Ovary (tissue), 9 donors: ENCODE data around the gene BACH2. TPM values are rescaled to one million over a fixed set of nuclear protein-coding genes. Genes with fewer than 3 reads are reported as not detected.

ENCODE experiments used
- DNase-seq, 5 donors: peaks; one replicate each; pipeline ENCODE4 v3.0.0-alpha.2; 2019 to 2020
- H3K27ac ChIP-seq, 2 donors: fragments of 200-600 bp; one replicate each; pipeline versions ENCODE4 v1.5.1 to v1.8.0; 2019 to 2022
- H3K27me3 ChIP-seq: fragments of 200-600 bp; one replicate; pipeline ENCODE4 v1.8.0; 2022
- H3K36me3 ChIP-seq: fragments of 200-600 bp; sonication (generic); one replicate; pipeline ENCODE4 v1.5.1; 2019
- H3K4me1 ChIP-seq: one replicate; pipeline ENCODE4 v1.8.1; 2013; ENCODE audit warnings: mild to moderate bottlenecking, moderate library complexity; ENCODE audit not compliant: insufficient read depth
- H3K4me3 ChIP-seq: fragments of 200-600 bp; sonication (generic); one replicate; pipeline ENCODE4 v1.5.1; 2017
- H3K9me3 ChIP-seq, 2 donors: fragments of 200-600 bp in 1 of 2; sonication (generic) in 1 of 2; one replicate each; pipeline versions ENCODE4 v1.5.1 to v1.8.1; 2013 to 2019; ENCODE audit warnings: mild to moderate bottlenecking in 1 of 2, moderate library complexity in 1 of 2
- EP300 ChIP-seq: sonication (generic); formaldehyde crosslinking; IDR thresholded peaks from one replicate; pipeline ENCODE4 v1.6.1; 2017; ENCODE audit warnings: antibody characterized with exemption
- POLR2A ChIP-seq: fragments of 450-650 bp; IDR thresholded peaks from one replicate; pipeline ENCODE4 v1.6.1; 2017; ENCODE audit warnings: antibody characterized with exemption, mild to moderate bottlenecking, moderate library complexity
- WGBS, 3 donors: extraction: QIAGEN DNeasy Blood & Tissue Kit in 1 of 3; methylation state at CpG; one replicate each; pipeline versions ENCODE4 v1.1.5 to v1.1.7; 2013 to 2017; 5-methylcytosine and 5-hydroxymethylcytosine counted together
- intact Hi-C, 4 donors: fragments of 100-400 bp; cut with DNase I; formaldehyde crosslinking; loops; one replicate each; pipeline versions ENCODE4 v1.11.0 to v1.15.1; 2022 to 2023
- polyA plus RNA-seq, 2 donors: library from polyadenylated mRNA; stranded (reverse); fragments of 200-250 nt in 1 of 2; fragments of 350-450 nt in 1 of 2; fragmentation: Illumina TruSeq in 1 of 2; extraction: RNeasy Lipid Tissue Mini Kit (QIAGEN cat#74804) in 1 of 2; gene quantifications; one replicate each; pipeline ENCODE4 v1.2.3, GENCODE V29; 2013 to 2014
- total RNA-seq, 7 donors: library from RNA; depleted of rRNA in 2 of 7; stranded (reverse); fragments of >200 nt in 2 of 7; fragmentation: NEBNext Ultra II Directional in 3 of 7; extraction: Animal tissue kit (Norgen Biotek cat#: 25700) in 3 of 7; gene quantifications; one replicate each; pipeline versions ENCODE4 v1.1.0 to v1.2.4, GENCODE V29; 2016 to 2023
- TF ChIP-seq, protein P1 (sequence below), 3 donors: fragments of 450-650 bp in 2 of 3; fragments of 200-600 bp in 1 of 3; IDR thresholded peaks; one replicate each; pipeline versions ENCODE4 v1.5.1 to v1.8.0; 2016 to 2022; ENCODE audit warnings: antibody characterized with exemption in 3 of 3, mild to moderate bottlenecking in 1 of 3
- donor health status: DM: no; HTN: no; CAD: no; lungs with moderate emphysema.
- donor health status: DM: no; HTN: no; CAD: no.
- donor health status: Bipolar disorder and iron deficiency.
- donor health status: DM: yes; HTN: yes; CAD: no.
- donor health status: DM: no; HTN: no; CAD: no.
- donor health status: DM: yes; HTN: yes; CAD: no.

Gene BACH2
- total and polyA plus RNA-seq, 9 donors, result 2.6 to 19.2 (median 10.5) TPM

DNA sequence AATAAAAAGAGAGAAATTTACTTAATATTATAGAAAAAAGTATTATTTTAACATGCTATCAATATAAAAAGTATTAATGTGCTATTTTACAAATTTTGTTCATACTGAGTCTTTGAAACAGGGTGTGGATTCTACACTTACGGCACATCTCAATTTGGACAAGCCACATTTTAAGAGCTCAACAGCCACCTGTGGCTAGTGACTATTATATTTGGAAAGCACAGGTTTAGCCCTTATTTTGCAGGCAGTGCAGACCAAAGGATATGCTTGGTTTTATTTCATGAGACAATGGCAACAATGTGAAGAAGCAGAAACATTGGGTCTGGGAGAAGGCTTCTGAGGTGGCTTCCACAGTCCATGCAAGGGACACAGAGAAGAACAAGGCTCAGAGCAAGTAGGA lies 74.6 kb downstream of the BACH2 start:
- Histone ChIP-seq H3K36me3 (no peaks in the 10 kb centered on the region), H3K27me3 (no peaks in the 10 kb centered on the region), H3K9me3 (no peaks in the 10 kb centered on the region), H3K27ac (no peak overlapping the region), H3K4me3 (no peak overlapping the region), H3K4me1 (peaks cover 8% of the 10 kb centered on the region)
- intact Hi-C loops, result loop anchor here in 1 of 4 donors (10.0 kb wide), 1 partner anchor 63 kb away; no protein-coding TSS in a partner anchor
- WGBS, 3 donors, result 99 to 100% (median 100%) methylated on average over 1 of the region's 1 CpG
- TF ChIP-seq, protein P1, sequence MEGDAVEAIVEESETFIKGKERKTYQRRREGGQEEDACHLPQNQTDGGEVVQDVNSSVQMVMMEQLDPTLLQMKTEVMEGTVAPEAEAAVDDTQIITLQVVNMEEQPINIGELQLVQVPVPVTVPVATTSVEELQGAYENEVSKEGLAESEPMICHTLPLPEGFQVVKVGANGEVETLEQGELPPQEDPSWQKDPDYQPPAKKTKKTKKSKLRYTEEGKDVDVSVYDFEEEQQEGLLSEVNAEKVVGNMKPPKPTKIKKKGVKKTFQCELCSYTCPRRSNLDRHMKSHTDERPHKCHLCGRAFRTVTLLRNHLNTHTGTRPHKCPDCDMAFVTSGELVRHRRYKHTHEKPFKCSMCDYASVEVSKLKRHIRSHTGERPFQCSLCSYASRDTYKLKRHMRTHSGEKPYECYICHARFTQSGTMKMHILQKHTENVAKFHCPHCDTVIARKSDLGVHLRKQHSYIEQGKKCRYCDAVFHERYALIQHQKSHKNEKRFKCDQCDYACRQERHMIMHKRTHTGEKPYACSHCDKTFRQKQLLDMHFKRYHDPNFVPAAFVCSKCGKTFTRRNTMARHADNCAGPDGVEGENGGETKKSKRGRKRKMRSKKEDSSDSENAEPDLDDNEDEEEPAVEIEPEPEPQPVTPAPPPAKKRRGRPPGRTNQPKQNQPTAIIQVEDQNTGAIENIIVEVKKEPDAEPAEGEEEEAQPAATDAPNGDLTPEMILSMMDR (IDR thresholded peaks at IDR 0.05), result no peak
- TF ChIP-seq EP300, result no peak
- no peak for DNase-seq

DNA sequence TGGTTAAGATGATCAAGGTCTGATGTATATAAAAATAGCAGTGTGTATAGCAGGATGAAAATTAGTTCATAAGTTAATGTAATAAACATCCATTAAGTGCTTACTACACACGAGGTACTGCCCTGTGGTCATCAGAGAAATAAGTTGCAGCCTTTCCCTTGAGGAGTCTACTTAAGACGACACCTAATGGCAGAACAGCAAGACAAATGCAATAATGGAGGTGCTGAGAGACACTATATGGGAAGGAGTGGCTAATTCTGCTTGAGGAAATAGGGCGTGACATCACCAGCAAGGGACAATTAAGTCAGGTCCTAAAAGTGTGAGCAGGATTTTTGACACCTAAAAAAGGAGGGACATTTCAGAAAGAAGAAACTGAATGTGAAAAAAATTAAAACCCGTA lies 75.2 kb downstream of the BACH2 start:
- H3K4me1 ChIP-seq, result peaks cover 12% of the 10 kb centered on the region
- H3K4me3 ChIP-seq, result no peak overlapping the region
- TF ChIP-seq POLR2A, result no peak
- TF ChIP-seq, protein P1 (IDR thresholded peaks at IDR 0.05), result no peak
- TF ChIP-seq EP300, result no peak
- no peak for DNase-seq
- intact Hi-C loops, result loop anchor here in 1 of 4 donors (10.0 kb wide), 1 partner anchor 63 kb away; no protein-coding TSS in a partner anchor
- no peaks in the 10 kb centered on the region for H3K36me3 ChIP-seq
- no peaks in the 10 kb centered on the region for H3K27me3 ChIP-seq
- no peaks in the 10 kb centered on the region for H3K9me3 ChIP-seq
- WGBS, 3 donors, result 95 to 98% (median 95%) methylated on average over 4 of the region's 4 CpGs
- H3K27ac ChIP-seq, result no peak overlapping the region

DNA sequence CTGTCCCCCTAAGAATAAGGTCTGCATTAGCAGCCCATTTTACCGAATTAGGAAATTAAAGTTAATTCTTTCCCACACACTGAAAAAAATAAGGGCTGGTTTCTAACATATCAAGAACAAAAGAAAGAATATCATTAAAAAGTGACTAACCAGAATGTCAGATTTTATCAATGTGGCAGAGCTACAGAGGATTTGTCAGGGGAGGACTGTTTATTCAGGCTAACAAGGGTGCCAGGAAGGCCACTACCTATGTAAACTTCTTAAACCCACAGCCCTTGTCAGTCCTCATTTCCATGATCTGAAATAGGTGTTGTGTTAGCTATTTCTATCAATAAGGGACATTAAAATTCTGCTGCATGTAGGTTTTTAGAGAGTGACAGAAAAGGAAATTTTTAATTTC lies 76.4 kb downstream of the BACH2 start:
- intact Hi-C loops, result loop anchor here in 1 of 4 donors (10.0 kb wide), 1 partner anchor 65 kb away; no protein-coding TSS in a partner anchor
- 79 to 89% (median 86%) methylated on average over 1 of the region's 1 CpG for whole genome bisulfite sequencing, 3 donors
- Histone ChIP-seq H3K9me3 (no peaks in the 10 kb centered on the region), H3K27ac (no peak overlapping the region), H3K27me3 (no peaks in the 10 kb centered on the region), H3K4me3 (no peak overlapping the region), H3K4me1 (peaks cover 19% of the 10 kb centered on the region), H3K36me3 (no peaks in the 10 kb centered on the region)
- TF ChIP-seq EP300 (no peak), POLR2A (no peak)
- TF ChIP-seq, protein P1 (IDR thresholded peaks at IDR 0.05), result no peak
- no peak for DNase-seq

DNA sequence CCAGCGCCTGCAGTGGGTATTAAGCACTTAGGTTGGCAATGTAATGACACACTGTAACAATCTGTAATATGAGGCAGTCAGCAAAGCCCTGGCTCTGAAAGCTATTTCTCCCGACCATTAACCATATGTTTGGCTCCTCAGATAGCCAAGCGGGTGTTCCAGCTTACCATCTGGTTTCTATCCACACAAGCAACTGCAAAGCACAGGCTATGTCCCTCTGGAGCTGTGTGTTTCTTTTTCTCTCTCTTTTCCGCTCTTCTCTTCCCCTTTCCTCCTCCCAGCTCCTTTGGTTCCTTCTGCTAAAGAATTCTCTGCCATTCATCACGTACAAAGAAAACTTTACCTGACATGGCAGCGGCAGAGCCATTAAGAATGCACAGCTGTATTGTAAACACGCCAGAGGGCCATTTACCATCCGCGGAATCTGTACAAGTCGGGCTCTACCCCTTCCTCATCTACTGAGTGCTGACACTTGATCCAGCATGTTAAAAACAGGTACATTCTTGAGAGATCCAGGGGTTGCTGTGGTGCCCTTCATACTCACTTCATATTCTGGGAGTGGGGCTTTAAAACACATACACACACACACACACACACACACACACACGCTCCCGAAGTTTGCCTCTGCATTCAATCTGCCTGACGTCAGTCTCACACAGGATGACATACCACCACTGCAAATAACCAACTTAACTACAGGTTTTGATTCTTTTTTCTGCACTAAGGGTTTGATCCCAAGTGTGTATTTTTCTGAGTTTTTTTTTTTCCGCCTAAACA lies 77.2 kb downstream of the BACH2 start:
- H3K4me1 ChIP-seq, result peaks cover 18% of the 10 kb centered on the region
- intact Hi-C loops, result loop anchor here in 2 of 4 donors (2.0 to 10.0 kb wide), 2 partner anchors 77 to 145 kb away; partner anchors contain the start of gene BACH2 (in 1 of the 2)

More for the DNA sequence above, 77.2 kb downstream of the BACH2 start:
- Histone ChIP-seq H3K36me3 (no peaks in the 10 kb centered on the region), H3K27ac (peak overlapping the region; percentile 42 to 89), H3K27me3 (no peaks in the 10 kb centered on the region), H3K4me3 (peak overlapping the region; percentile 10), H3K9me3 (no peaks in the 10 kb centered on the region)
- peak; percentile 38 to 56 (median 48) for DNase-seq
- WGBS, 3 donors, result 18 to 19% (median 19%) methylated on average over 14 of the region's 14 CpGs
- no peak for TF ChIP-seq POLR2A
- no peak for TF ChIP-seq EP300
- TF ChIP-seq, protein P1 (IDR thresholded peaks at IDR 0.05), result no peak
